Breast epithelium (tissue), 4 donors: ENCODE measurements around the gene LTBP4. TPM values are rescaled to one million over a fixed set of nuclear protein-coding genes. Genes with fewer than 3 reads are reported as not detected.

Experiments used
- DNase-seq, 2 donors: peaks; one replicate each; pipeline ENCODE4 v3.0.0-alpha.2; 2019; ENCODE audit warnings: low spot score in 2 of 2
- H3K27ac ChIP-seq, 2 donors: fragments of 200-600 bp; sonication (generic) in 1 of 2; one replicate each; pipeline ENCODE4 v1.5.1; 2016 to 2019; ENCODE audit warnings: mild to moderate bottlenecking in 1 of 2
- H3K27me3 ChIP-seq, 2 donors: fragments of 200-600 bp; sonication (generic) in 1 of 2; one replicate each; pipeline versions ENCODE4 v1.5.1 to v1.6.0; 2017 to 2019; ENCODE audit warnings: control low read depth in 1 of 2, mild to moderate bottlenecking in 1 of 2
- H3K36me3 ChIP-seq: fragments of 200-600 bp; one replicate; pipeline ENCODE4 v1.5.1; 2019
- H3K4me1 ChIP-seq, 2 donors: fragments of 200-600 bp; sonication (generic); one replicate each; pipeline ENCODE4 v1.5.1; 2016 to 2019; ENCODE audit warnings: control low read depth in 1 of 2
- H3K4me3 ChIP-seq, 3 donors: fragments of 200-600 bp; sonication (generic); 1 replicate in 2 of 3; 2 replicates in 1 of 3; pipeline ENCODE4 v1.5.1; 2016 to 2019; ENCODE audit warnings: mild to moderate bottlenecking in 3 of 3, moderate library complexity in 2 of 3
- H3K9me3 ChIP-seq, 2 donors: fragments of 200-600 bp; sonication (generic) in 1 of 2; one replicate each; pipeline ENCODE4 v1.5.1; 2016 to 2019; ENCODE audit warnings: control low read depth in 1 of 2
- CTCF ChIP-seq, 3 donors: fragments of 450-650 bp; IDR thresholded peaks; one replicate each; pipeline ENCODE4 v1.5.1; 2016 to 2017; ENCODE audit warnings: antibody characterized with exemption in 3 of 3, mild to moderate bottlenecking in 3 of 3, moderate library complexity in 3 of 3
- POLR2A ChIP-seq: fragments of 450-650 bp; IDR thresholded peaks from one replicate; pipeline ENCODE4 v1.6.1; 2016; ENCODE audit warnings: antibody characterized with exemption, mild to moderate bottlenecking, moderate library complexity
- POLR2AphosphoS5 ChIP-seq, 3 donors: sonication (generic); formaldehyde crosslinking; IDR thresholded peaks; one replicate each; pipeline ENCODE4 v1.6.1; 2017; ENCODE audit warnings: antibody characterized with exemption in 3 of 3
- intact Hi-C: fragments of 100-400 bp; cut with DNase I; formaldehyde crosslinking; loops from one replicate; pipeline ENCODE4 v1.15.1; 2023; ENCODE audit warnings: low total_unique reads
- total RNA-seq, 3 donors: library from RNA; depleted of rRNA; stranded (reverse); fragments of >200 nt; gene quantifications; one replicate each; pipeline ENCODE4 v1.1.0, GENCODE V29; 2016

Gene LTBP4
- total RNA-seq, 3 donors from 2014 or later: 52.7 to 130 (median 89.1) TPM

GRCh38 chr19:40633207-40633606, 32.0 kb downstream of the LTBP4 start:
- H3K9me3 ChIP-seq: no peaks in the 10 kb centered on the region
- TF ChIP-seq POLR2AphosphoS5 (IDR thresholded peaks at IDR 0.05) (no peak), CTCF (IDR thresholded peaks at IDR 0.05) (no peak), POLR2A (no peak)
- H3K27me3 ChIP-seq: no peaks in the 10 kb centered on the region
- DNase-seq: no peak
- no peaks in the 10 kb centered on the region for H3K36me3 ChIP-seq
- no peak overlapping the region for H3K27ac ChIP-seq
- no peaks in the 10 kb centered on the region for H3K4me1 ChIP-seq
- intact Hi-C loops: no loop called here
- H3K4me3 ChIP-seq: no peak overlapping the region

GRCh38 chr19:40638327-40638726, 37.2 kb downstream of the LTBP4 start:
- Histone ChIP-seq H3K27me3 (no peaks in the 10 kb centered on the region), H3K27ac (no peak overlapping the region), H3K36me3 (no peaks in the 10 kb centered on the region), H3K4me3 (no peak overlapping the region), H3K9me3 (no peaks in the 10 kb centered on the region), H3K4me1 (no peaks in the 10 kb centered on the region)
- no peak for TF ChIP-seq POLR2A
- TF ChIP-seq CTCF (IDR thresholded peaks at IDR 0.05): no peak
- TF ChIP-seq POLR2AphosphoS5 (IDR thresholded peaks at IDR 0.05): no peak
- intact Hi-C loops: no loop called here
- no peak for DNase-seq

GRCh38 chr19:40639638-40639982, 38.4 kb downstream of the LTBP4 start:
- H3K27ac ChIP-seq: no peak overlapping the region
- intact Hi-C loops: no loop called here
- no peaks in the 10 kb centered on the region for H3K27me3 ChIP-seq
- H3K9me3 ChIP-seq: no peaks in the 10 kb centered on the region
- no peak overlapping the region for H3K4me3 ChIP-seq
- TF ChIP-seq POLR2AphosphoS5 (IDR thresholded peaks at IDR 0.05) (no peak), POLR2A (no peak), CTCF (IDR thresholded peaks at IDR 0.05) (no peak)
- no peak for DNase-seq
- no peaks in the 10 kb centered on the region for H3K36me3 ChIP-seq
- H3K4me1 ChIP-seq: no peaks in the 10 kb centered on the region

GRCh38 chr19:40640744-40641143, 39.6 kb downstream of the LTBP4 start:
- Histone ChIP-seq H3K4me3 (no peak overlapping the region), H3K27me3 (no peaks in the 10 kb centered on the region), H3K36me3 (no peaks in the 10 kb centered on the region), H3K4me1 (no peaks in the 10 kb centered on the region), H3K9me3 (no peaks in the 10 kb centered on the region), H3K27ac (peak overlapping the region in 1 of 2 donors; percentile 57)
- DNase-seq: no peak
- TF ChIP-seq POLR2A (no peak), POLR2AphosphoS5 (IDR thresholded peaks at IDR 0.05) (no peak), CTCF (IDR thresholded peaks at IDR 0.05) (no peak)
- intact Hi-C loops: no loop called here

GRCh38 chr19:40641281-40641680, 40.1 kb downstream of the LTBP4 start:
- Histone ChIP-seq H3K4me3 (no peak overlapping the region), H3K9me3 (no peaks in the 10 kb centered on the region), H3K27me3 (no peaks in the 10 kb centered on the region), H3K4me1 (no peaks in the 10 kb centered on the region), H3K36me3 (no peaks in the 10 kb centered on the region), H3K27ac (peak overlapping the region in 1 of 2 donors; percentile 58)
- no peak for DNase-seq
- intact Hi-C loops: no loop called here
- TF ChIP-seq CTCF (IDR thresholded peaks at IDR 0.05) (no peak), POLR2A (no peak), POLR2AphosphoS5 (IDR thresholded peaks at IDR 0.05) (no peak)
